HCT116 (cell line): Measurements from ENCODE around the gene PDILT. TPM values are rescaled to one million over a fixed set of nuclear protein-coding genes. Genes with fewer than 3 reads are reported as not detected.

Experiments used
- ATAC-seq: fragments of 200-7000 bp; cut with Tn5 transposase; 2 replicates; pipeline ENCODE4 v1.9.1; 2020; ENCODE audit warnings: mild to moderate bottlenecking, moderate library complexity
- BruUV-seq: library from RNA; stranded (reverse); fragments of 400-500 nt; replicated peaks from 2 replicates; lab custom pipeline; 2021; lab: Mats Ljungman, UMichigan
- CTCF ChIA-PET: fragments of 300-600 bp; sonication (Branson Sonifier 250); formaldehyde crosslinking; loops from one replicate; lab custom pipeline; 2021; ENCODE audit warnings: antibody characterized with exemption; lab: Charles Lee
- POLR2A ChIA-PET: fragments of 300-600, 350-600 bp; sonication (Branson Sonifier 250); formaldehyde crosslinking; loops from one replicate; lab custom pipeline; 2021; ENCODE audit warnings: antibody characterized with exemption; lab: Charles Lee
- RAD21 ChIA-PET, 2 experiments: fragments of 300-600 bp; sonication (Branson Sonifier 250); formaldehyde crosslinking; loops; one replicate each; lab custom pipeline; 2023; ENCODE audit warnings: low total read pairs in 2 of 2; ENCODE audit not compliant: uncharacterized antibody in 2 of 2, unreplicated experiment in 2 of 2, low non-redundant PET in 1 of 2; lab: Charles Lee
- DNase-seq: peaks from one replicate; pipeline ENCODE4 v3.0.0-alpha.2; 2010; ENCODE audit warnings: low read depth, low spot score
- H2AFZ ChIP-seq: fragments of 200-600 bp; shearing (Covaris generic), sonication (generic); 2 replicates; pipeline ENCODE4 v1.6.1; 2017; ENCODE audit warnings: low read depth, mixed run types, mixed read lengths, antibody characterized with exemption, low read length; ENCODE audit not compliant: poor library complexity, severe bottlenecking
- H3K27ac ChIP-seq: 2 replicates; pipeline ENCODE4 v1.5.1; 2012; ENCODE audit warnings: low read depth, low read length
- H3K27me3 ChIP-seq: fragments of 200-600 bp; sonication (generic); 2 replicates; pipeline ENCODE4 v1.6.1; 2016; ENCODE audit warnings: mixed run types, low read length, mixed read lengths; ENCODE audit not compliant: insufficient read depth
- H3K36me3 ChIP-seq, 2 experiments: fragments of 200-500 bp in 1 of 2; fragments of 200-600 bp in 1 of 2; sonication (Bioruptor generic) in 1 of 2; sonication (generic) in 1 of 2; 2 replicates each; pipeline versions ENCODE4 v1.5.1 to v1.6.1; 2014 to 2016; ENCODE audit warnings: low read length in 2 of 2, inconsistent platforms in 1 of 2, mixed read lengths in 1 of 2, mixed run types in 1 of 2; ENCODE audit not compliant: insufficient read depth in 2 of 2, control insufficient read depth in 1 of 2
- H3K4me1 ChIP-seq, 2 experiments: fragments of 200-600 bp in 1 of 2; sonication (generic) in 1 of 2; 2 replicates each; pipeline versions ENCODE4 v1.5.1 to v1.6.1; 2012 to 2017; ENCODE audit warnings: low read length in 2 of 2, inconsistent platforms in 1 of 2, mild to moderate bottlenecking in 1 of 2, mixed read lengths in 1 of 2, mixed run types in 1 of 2, moderate library complexity in 1 of 2; ENCODE audit not compliant: insufficient read depth in 2 of 2, control insufficient read depth in 1 of 2
- H3K4me2 ChIP-seq: fragments of 200-600 bp; sonication (generic); 2 replicates; pipeline ENCODE4 v1.6.1; 2017; ENCODE audit warnings: mixed run types, low read length, mixed read lengths
- H3K4me3 ChIP-seq, 2 experiments: fragments of 200-600 bp in 1 of 2; sonication (generic) in 1 of 2; replicated peaks in 1 of 2; 2 replicates each; pipeline ENCODE4 v1.5.1; 2011 to 2016; ENCODE audit warnings: low read length in 2 of 2, control low read depth in 1 of 2, low read depth in 1 of 2, mild to moderate bottlenecking in 1 of 2, mixed read lengths in 1 of 2, mixed run types in 1 of 2
- H3K79me2 ChIP-seq: fragments of 200-600 bp; sonication (generic); 2 replicates; pipeline ENCODE4 v1.6.1; 2017; ENCODE audit warnings: mild to moderate bottlenecking, mixed run types, low read length, moderate library complexity, mixed read lengths; ENCODE audit not compliant: insufficient read depth
- H3K9ac ChIP-seq: fragments of 200-600 bp; sonication (generic); 2 replicates; pipeline ENCODE4 v1.6.1; 2016; ENCODE audit warnings: low read length, mixed read lengths
- H3K9me2 ChIP-seq: fragments of 200-600 bp; sonication (generic), shearing (Covaris generic); 2 replicates; pipeline ENCODE4 v1.6.1; 2017; ENCODE audit warnings: mixed run types, mild to moderate bottlenecking, moderate library complexity; ENCODE audit not compliant: insufficient read depth
- H3K9me3 ChIP-seq, 2 experiments: fragments of 200-500 bp in 1 of 2; fragments of 200-600 bp in 1 of 2; sonication (Bioruptor generic) in 1 of 2; sonication (generic) in 1 of 2; 2 replicates each; pipeline ENCODE4 v1.6.1; 2014 to 2017; ENCODE audit warnings: low read length in 2 of 2, mixed read lengths in 2 of 2, inconsistent platforms in 1 of 2, low read depth in 1 of 2, mild to moderate bottlenecking in 1 of 2, mixed run types in 1 of 2, moderate library complexity in 1 of 2; ENCODE audit not compliant: control insufficient read depth in 1 of 2, insufficient read depth in 1 of 2
- H4K20me1 ChIP-seq: fragments of 200-600 bp; sonication (generic), shearing (Covaris generic); 2 replicates; pipeline ENCODE4 v1.6.1; 2017; ENCODE audit warnings: mixed run types, mild to moderate bottlenecking, moderate library complexity; ENCODE audit not compliant: insufficient read depth
- CBX3 ChIP-seq: IDR thresholded peaks from 2 replicates; pipeline ENCODE4 v1.6.1; 2012; ENCODE audit warnings: low read depth
- CEBPB ChIP-seq: IDR thresholded peaks from 2 replicates; pipeline ENCODE4 v1.6.1; 2012; ENCODE audit warnings: low read depth
- EGR1 ChIP-seq: IDR thresholded peaks from 2 replicates; pipeline ENCODE4 v1.6.1; 2012; ENCODE audit warnings: low read depth
- ELF1 ChIP-seq: IDR thresholded peaks from 2 replicates; pipeline ENCODE4 v1.6.1; 2012; ENCODE audit warnings: low read depth, borderline replicate concordance
- EZH2 ChIP-seq: fragments of 200-600 bp; sonication (generic); IDR thresholded peaks from 2 replicates; pipeline ENCODE4 v1.6.1; 2017; ENCODE audit warnings: antibody characterized with exemption, mixed run types
- EZH2phosphoT487 ChIP-seq: fragments of 200-600 bp; IDR thresholded peaks from 2 replicates; pipeline ENCODE4 v1.6.1; 2018; ENCODE audit warnings: antibody characterized with exemption, borderline replicate concordance
- MAX ChIP-seq: IDR thresholded peaks from 2 replicates; pipeline ENCODE4 v1.6.1; 2012
- POLR2A ChIP-seq: IDR thresholded peaks from 2 replicates; pipeline ENCODE4 v1.7.0; 2011; ENCODE audit warnings: borderline replicate concordance; ENCODE audit not compliant: insufficient read depth, insufficient read length; ENCODE audit errors: extremely low read depth
- RAD21 ChIP-seq: IDR thresholded peaks from 2 replicates; pipeline ENCODE4 v1.6.1; 2012; ENCODE audit warnings: low read depth, mild to moderate bottlenecking
- REST ChIP-seq: IDR thresholded peaks from 2 replicates; pipeline ENCODE4 v1.6.1; 2012; ENCODE audit warnings: low read depth
- SIN3A ChIP-seq: IDR thresholded peaks from 2 replicates; pipeline ENCODE4 v1.6.1; 2012; ENCODE audit warnings: low read depth
- SP1 ChIP-seq: IDR thresholded peaks from 2 replicates; pipeline ENCODE4 v1.6.1; 2012; ENCODE audit warnings: low read depth
- TCF7L2 ChIP-seq: IDR thresholded peaks from 2 replicates; pipeline ENCODE4 v1.7.0; 2011; ENCODE audit warnings: borderline replicate concordance, inconsistent platforms; ENCODE audit not compliant: insufficient read depth, insufficient read length; ENCODE audit errors: extremely low read depth
- ZFX ChIP-seq: fragments of 450-650 bp; IDR thresholded peaks from 2 replicates; pipeline ENCODE4 v1.6.1; 2017
- ZNF274 ChIP-seq: fragments of 200-500 bp; sonication (Bioruptor generic); IDR thresholded peaks from 2 replicates; pipeline ENCODE4 v1.6.1; 2014; ENCODE audit warnings: mild to moderate bottlenecking, low read depth, low read length, inconsistent platforms
- intact Hi-C: fragments of 100-400 bp; cut with micrococcal nuclease; formaldehyde crosslinking; loops from 2 replicates; pipeline ENCODE4 v1.10.0; 2022
- total RNA-seq: library from RNA; stranded (reverse); gene quantifications from one replicate; pipeline ENCODE4 v1.2.1, GENCODE V29; 2021; ENCODE audit not compliant: unreplicated experiment
- TF ChIP-seq, protein P1 (sequence below): IDR thresholded peaks from 2 replicates; pipeline ENCODE4 v1.6.1; 2012

Gene PDILT
- total RNA-seq, 1 experiment from 2014 or later = not detected

GRCh38 chr16:20314575-20314974, 90.0 kb downstream of the PDILT start:
- Histone ChIP-seq H3K4me2 (no peak overlapping the region), H3K4me1 (no peaks in the 10 kb centered on the region), H3K79me2 (no peaks in the 10 kb centered on the region), H3K9me3 (no peaks in the 10 kb centered on the region), H2AFZ (no peak overlapping the region), H4K20me1 (no peaks in the 10 kb centered on the region), H3K36me3 (no peaks in the 10 kb centered on the region), H3K27me3 (peaks cover 33% of the 10 kb centered on the region), H3K27ac (no peak overlapping the region), H3K4me3 (no peak overlapping the region), H3K9ac (no peak overlapping the region), H3K9me2 (no peaks in the 10 kb centered on the region)
- TF ChIP-seq EZH2phosphoT487 = no peak
- TF ChIP-seq, protein P1, sequence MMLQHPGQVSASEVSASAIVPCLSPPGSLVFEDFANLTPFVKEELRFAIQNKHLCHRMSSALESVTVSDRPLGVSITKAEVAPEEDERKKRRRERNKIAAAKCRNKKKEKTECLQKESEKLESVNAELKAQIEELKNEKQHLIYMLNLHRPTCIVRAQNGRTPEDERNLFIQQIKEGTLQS = no peak
- TF ChIP-seq POLR2A = no peak
- no peak for TF ChIP-seq TCF7L2
- no peak for TF ChIP-seq SP1
- TF ChIP-seq RAD21 = no peak
- TF ChIP-seq ELF1 = no peak
- no peak for TF ChIP-seq CEBPB
- TF ChIP-seq MAX = no peak
- TF ChIP-seq ZNF274 = no peak
- TF ChIP-seq CBX3 = no peak
- TF ChIP-seq EZH2 = no peak
- no peak for TF ChIP-seq EGR1
- TF ChIP-seq REST = no peak
- no peak for TF ChIP-seq SIN3A
- no peak for TF ChIP-seq ZFX
- DNase-seq (no peak), ATAC-seq (no peak)
- intact Hi-C loops = no loop called here
- ChIA-PET POLR2A (no interaction called here), CTCF (no interaction called here), RAD21 (no interaction called here)
- no TSS peak for BruUV-seq
